Spleen (tissue), 7 donors: ENCODE results near the gene USP7.

Source experiments
- CTCF ChIP-seq, 11 experiments: fragments of 200-600 bp in 7 of 11; fragments of 450-650 bp in 4 of 11; sonication (generic) in 4 of 11; IDR thresholded peaks in 8 of 11; conservative IDR thresholded peaks in 3 of 11; 1 replicate in 7 of 11; 2 replicates in 4 of 11; pipeline versions ENCODE4 v1.4.0 to v1.8.0; 2016 to 2021; ENCODE audit warnings: antibody characterized with exemption in 11 of 11, inconsistent platforms in 4 of 11, mild to moderate bottlenecking in 1 of 11
- POLR2A ChIP-seq, 3 donors: fragments of 450-650 bp; IDR thresholded peaks; one replicate each; pipeline ENCODE4 v1.5.1; 2017; ENCODE audit warnings: antibody characterized with exemption in 3 of 3, mild to moderate bottlenecking in 1 of 3
- POLR2AphosphoS5 ChIP-seq, 3 donors: sonication (generic); formaldehyde crosslinking; IDR thresholded peaks; one replicate each; pipeline ENCODE4 v1.5.1; 2017; ENCODE audit warnings: antibody characterized with exemption in 3 of 3
- donor health status: DM: no; HTN: no; CAD: no; lungs with moderate emphysema.
- donor health status: DM: no; HTN: no; CAD: no.
- donor health status: DM: no; HTN: no; CAD: no.

- no peak for TF ChIP-seq CTCF (IDR thresholded peaks at IDR 0.05 in 8 of 11, conservative IDR thresholded peaks at IDR 0.05 in 3 of 11)
- TF ChIP-seq POLR2AphosphoS5 (IDR thresholded peaks at IDR 0.05): peak in 1 of 3 donors; percentile 12
- TF ChIP-seq POLR2A (IDR thresholded peaks at IDR 0.05): no peak
Observed at GRCh38 chr16:8855051-8855786, 108.5 kb downstream of the USP7 start.
